Measurements from ENCODE around the gene DFFB. TPM values are rescaled to one million over a fixed set of nuclear protein-coding genes. Genes with fewer than 3 reads are reported as not detected.

DFFB gene
- total and polyA plus RNA-seq, 2 of the 4 experiments (the other 2 are of a cell fraction), result 6.5 to 7.3 TPM

GRCh38 chr1:3822421-3822820, 34.9 kb upstream of the DFFB start:
- CTCF ChIA-PET, result no interaction called here
- Histone ChIP-seq H2BK120ac (ENCODE audit: low read depth, low read length) (no peak overlapping the region), H3K9ac (ENCODE audit: low read depth, low read length) (no peak overlapping the region), H3K4ac (ENCODE audit: low read depth, low read length) (no peak overlapping the region), H3K79me1 (ENCODE audit: low read depth in 1 of 2, low read length in 2 of 2) (no peaks in the 10 kb centered on the region), H4K5ac (ENCODE audit: low read depth, low read length) (no peak overlapping the region), H4K8ac (ENCODE audit: low read depth in 2 of 2, low read length in 2 of 2) (no peak overlapping the region), H2AK9ac (replicated peaks; ENCODE audit: low read depth, low read length, poor library complexity) (no peak overlapping the region), H3K14ac (replicated peaks; ENCODE audit: low read depth, low read length) (no peak overlapping the region), H3K36me3 (ENCODE audit: control insufficient read depth, insufficient read depth, low read length) (peaks cover 52% of the 10 kb centered on the region), H2AFZ (replicated peaks; ENCODE audit: low read length, poor library complexity) (no peak overlapping the region), H3K9me1 (ENCODE audit: insufficient read depth, low read length) (no peaks in the 10 kb centered on the region), H2AK5ac (ENCODE audit: low read depth, low read length) (no peak overlapping the region), H3K27me3 (ENCODE audit: control insufficient read depth, insufficient read depth, low read length) (no peaks in the 10 kb centered on the region), H3K18ac (ENCODE audit: low read depth, low read length) (no peak overlapping the region), H4K91ac (ENCODE audit: insufficient read depth, low read depth, low read length) (no peak overlapping the region), H2BK20ac (ENCODE audit: low read depth, low read length) (no peak overlapping the region), H3K23ac (ENCODE audit: low read depth, low read length) (no peak overlapping the region), H2BK15ac (ENCODE audit: low read depth, low read length) (no peak overlapping the region), H3K4me1 (ENCODE audit: control insufficient read depth, insufficient read depth, low read length) (no peaks in the 10 kb centered on the region), H3K9me3 (ENCODE audit: control insufficient read depth, insufficient read depth, low read length) (no peaks in the 10 kb centered on the region), H4K20me1 (ENCODE audit: insufficient read depth, low read length) (no peaks in the 10 kb centered on the region), H3K27ac (ENCODE audit: insufficient read depth, low read length) (no peak overlapping the region), H3K4me2 (ENCODE audit: low read depth, low read length) (no peak overlapping the region), H3K56ac (ENCODE audit: extremely low read depth, insufficient read depth, low read length) (no peak overlapping the region), H3K4me3 (ENCODE audit: insufficient read depth, low read depth, low read length) (no peak overlapping the region), H2BK5ac (ENCODE audit: low read depth, low read length, poor library complexity, severe bottlenecking) (no peak overlapping the region)
- BruUV-seq (replicated peaks), result no TSS peak
- dilution Hi-C loops (cut with HindIII; ENCODE audit: low sequenced_read_pairs, unreplicated experiment) (no loop called here), in situ Hi-C loops (cut with MboI; ENCODE audit: low sequenced_read_pairs) (no loop called here), intact Hi-C loops (cut with micrococcal nuclease) (no loop called here)
- POLR2A ChIA-PET (ENCODE audit: unreplicated experiment), result no interaction called here
- ATAC-seq (ENCODE audit: low read depth) (no peak), DNase-seq (no peak)
- 87% methylated on average over 12 of the region's 16 CpGs; no CpG with 5 or more reads in 1 of the 2 experiments for WGBS, 2 experiments (ENCODE audit: extremely low coverage in 2 of 2, insufficient read length in 1 of 2)
- TF ChIP-seq RFX5 (IDR thresholded peaks at IDR 0.05; ENCODE audit: low read depth, low read length), result no peak
- no peak for TF ChIP-seq POLR2A (IDR thresholded peaks at IDR 0.05; ENCODE audit: low read depth, low read length)
- no peak for TF ChIP-seq NFE2L2 (IDR thresholded peaks at IDR 0.05; ENCODE audit: low read depth, low read length)
- no peak for TF ChIP-seq ELK1 (IDR thresholded peaks at IDR 0.05; ENCODE audit: borderline replicate concordance, low read depth, low read length)
- TF ChIP-seq RCOR1 (IDR thresholded peaks at IDR 0.05; ENCODE audit: insufficient replicate concordance, low read length), result no peak
- TF ChIP-seq USF2 (IDR thresholded peaks at IDR 0.05; ENCODE audit: low read depth, low read length), result no peak
- TF ChIP-seq CEBPB (IDR thresholded peaks at IDR 0.05; ENCODE audit: low read depth, low read length), result no peak
- TF ChIP-seq CTCF (conservative IDR thresholded peaks at IDR 0.05; ENCODE audit: low read depth, low read length), result no peak
- TF ChIP-seq SMC3 (IDR thresholded peaks at IDR 0.05; ENCODE audit: low read depth, low read length), result no peak
- TF ChIP-seq MAZ (IDR thresholded peaks at IDR 0.05; ENCODE audit: borderline replicate concordance, low read depth, low read length), result no peak
- no peak for TF ChIP-seq BHLHE40 (IDR thresholded peaks at IDR 0.05; ENCODE audit: low read depth, low read length)
- no peak for TF ChIP-seq MXI1 (IDR thresholded peaks at IDR 0.05; ENCODE audit: borderline replicate concordance, low read depth, low read length)
- no peak for TF ChIP-seq MAFK (IDR thresholded peaks at IDR 0.05; ENCODE audit: low read depth, low read length)
- no peak for TF ChIP-seq FOS (IDR thresholded peaks at IDR 0.05; ENCODE audit: low read depth, low read length)
- TF ChIP-seq RAD21 (IDR thresholded peaks at IDR 0.05; ENCODE audit: low read length), result no peak
- no peak for TF ChIP-seq CHD1 (IDR thresholded peaks at IDR 0.05; ENCODE audit: low read depth, low read length)
